HT1080 (cell line): ENCODE data around the gene DCX. TPM values are rescaled to one million over a fixed set of nuclear protein-coding genes. Genes with fewer than 3 reads are reported as not detected.
A peak's percentile ranks its signal among the peaks of the same experiment; 100 is the strongest.

Experiments
- DNase-seq: peaks from one replicate; pipeline ENCODE4 v3.0.0-alpha.2; 2015; ENCODE audit warnings: low read depth
- polyA plus RNA-seq, 2 experiments: library from polyadenylated mRNA; depleted of rRNA; stranded (reverse); fragments of >200 nt; gene quantifications; 2 replicates each; pipeline ENCODE4 v1.2.3, GENCODE V29; 2015
- total RNA-seq: library from RNA; depleted of rRNA; stranded (reverse); fragments of >200 nt; shearing (Covaris generic); gene quantifications from 2 replicates; pipeline ENCODE4 v1.2.3, GENCODE V29; 2014; rRNA removed

Gene DCX
- not detected in 2 replicates for total RNA-seq
- polyA plus RNA-seq (2015; cell fraction: cytosol; rRNA removed): not detected in 2 replicates
- not detected in 2 replicates for polyA plus RNA-seq (2015; cell fraction: nucleus; rRNA removed)

DNA sequence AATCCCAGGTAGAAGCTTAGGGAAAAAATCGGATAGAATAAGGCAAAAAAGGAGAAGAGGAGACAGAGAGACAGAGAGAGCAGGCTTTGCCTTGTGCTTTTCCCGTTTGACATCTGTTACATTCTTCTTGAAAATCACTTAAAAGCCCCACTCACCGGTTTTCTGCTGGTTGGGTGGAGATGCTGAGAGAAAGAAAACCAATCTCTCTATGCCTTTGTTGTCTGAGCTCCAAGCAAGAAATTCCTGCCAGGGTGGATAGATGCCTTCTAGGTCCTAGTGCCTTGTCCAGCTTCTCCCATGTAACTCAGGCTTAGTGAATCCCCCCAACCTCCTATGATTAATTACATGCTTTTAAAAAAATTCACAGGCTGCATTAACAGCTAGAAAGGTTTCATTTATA is at the start of gene DCX:
DCX (minus strand) TSS at position 210 of the 400 bp plus-strand sequence. CDS start 1,794 bp downstream, outside the sequence.
- DNase-seq: no peak

- DNase-seq: no peak
Measured at GRCh38 chrX:111460607-111461006, 48.6 kb upstream of the DCX start.

- peak; percentile 2 for DNase-seq
Measured at GRCh38 chrX:111447298-111447697, 35.3 kb upstream of the DCX start.

DNA sequence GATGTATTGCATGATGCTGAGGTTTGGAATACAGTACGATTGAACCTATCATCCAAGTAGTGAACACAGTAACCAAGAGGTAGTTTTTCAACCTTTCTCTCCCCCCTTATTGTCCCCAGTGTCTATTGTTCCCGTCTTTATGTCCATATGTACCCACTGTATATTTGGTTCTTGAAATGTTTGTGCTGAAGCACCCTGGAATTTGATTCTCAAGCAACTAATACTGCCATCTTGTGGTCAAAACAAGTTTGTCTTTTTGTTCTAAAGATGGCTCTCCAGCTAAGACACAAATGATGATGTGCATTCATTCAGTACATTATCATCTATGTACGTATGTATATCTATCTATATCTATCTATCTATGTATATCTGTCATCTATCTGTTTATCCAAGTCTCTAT is 33.5 kb upstream of the DCX start:
- peak; percentile 21 for DNase-seq

DNA sequence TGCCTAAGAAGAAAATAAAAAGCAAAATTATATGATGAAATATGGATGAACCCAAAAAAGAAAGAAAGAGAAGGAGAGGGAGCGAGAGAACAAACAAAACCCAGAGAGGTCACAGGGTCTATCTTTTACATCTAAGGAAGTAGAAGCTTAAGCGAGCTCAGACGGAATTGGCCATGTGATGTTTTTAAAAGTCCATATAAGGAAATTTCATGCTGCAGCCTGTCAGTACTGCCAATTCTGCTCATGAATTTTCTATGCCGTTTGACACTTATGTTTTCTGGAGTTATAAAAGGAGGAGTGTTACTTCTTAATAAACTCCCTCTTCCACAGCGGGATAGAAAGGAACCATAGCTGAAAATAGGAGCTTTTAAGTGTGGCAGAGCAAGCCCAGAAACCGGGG is 32.9 kb upstream of the DCX start:
- no peak for DNase-seq

DNA sequence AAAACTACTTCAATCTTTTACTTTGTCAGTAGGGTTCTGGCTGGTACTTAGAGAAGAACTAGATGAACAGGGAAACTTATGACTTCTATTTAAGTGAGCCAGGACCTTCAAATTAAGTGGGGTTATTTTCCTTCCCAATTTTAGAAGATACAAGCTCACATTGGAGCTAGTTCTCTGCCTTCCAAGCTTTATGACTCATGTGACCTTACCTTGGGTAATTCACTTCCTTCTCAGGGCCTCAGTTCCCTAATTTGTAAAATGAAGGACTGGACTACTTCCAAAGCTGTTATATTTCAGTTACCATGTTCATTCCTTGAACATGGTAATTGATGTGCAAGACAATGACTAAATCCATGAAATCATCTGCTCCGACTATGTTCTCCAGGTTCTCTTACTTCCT is 32.0 kb upstream of the DCX start:
- DNase-seq: no peak

GRCh38 chrX:111442791-111443190 is 30.8 kb upstream of the DCX start:
- no peak for DNase-seq

GRCh38 chrX:111435469-111435868 is 23.5 kb upstream of the DCX start:
- DNase-seq: no peak

- DNase-seq: no peak
Measured at GRCh38 chrX:111431001-111431400, 19.0 kb upstream of the DCX start.

- DNase-seq: no peak
Measured at GRCh38 chrX:111411557-111411956, 435 bp downstream of the DCX start.

DNA sequence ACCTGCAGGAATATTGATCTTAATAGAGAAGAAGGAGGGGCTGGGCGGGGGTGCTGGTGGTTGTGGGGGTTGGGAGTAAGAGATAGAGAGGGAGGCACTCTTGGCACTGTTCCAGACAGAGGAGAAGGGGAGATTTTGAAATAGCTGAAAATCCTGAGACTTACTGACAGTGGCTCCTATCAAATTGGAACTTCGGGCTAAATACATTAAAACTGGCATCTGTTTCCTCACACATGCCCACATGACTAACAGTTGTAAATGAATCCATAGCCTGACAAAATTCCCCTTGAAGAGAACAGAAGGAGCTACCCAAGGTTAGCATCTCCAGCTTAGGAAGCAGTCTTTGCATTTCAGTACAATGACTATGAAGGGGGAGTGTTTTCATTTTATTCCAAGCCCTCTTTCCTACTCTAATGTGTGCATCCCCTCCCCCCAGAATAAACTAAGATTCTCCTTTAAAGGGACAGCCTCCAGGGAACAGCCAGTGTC is 1.4 kb downstream of the DCX start:
- no peak for DNase-seq

GRCh38 chrX:111409326-111409725 is 2.7 kb downstream of the DCX start:
- no peak for DNase-seq

- DNase-seq: no peak
Measured at GRCh38 chrX:111407948-111408347, 4.0 kb downstream of the DCX start.

DNA sequence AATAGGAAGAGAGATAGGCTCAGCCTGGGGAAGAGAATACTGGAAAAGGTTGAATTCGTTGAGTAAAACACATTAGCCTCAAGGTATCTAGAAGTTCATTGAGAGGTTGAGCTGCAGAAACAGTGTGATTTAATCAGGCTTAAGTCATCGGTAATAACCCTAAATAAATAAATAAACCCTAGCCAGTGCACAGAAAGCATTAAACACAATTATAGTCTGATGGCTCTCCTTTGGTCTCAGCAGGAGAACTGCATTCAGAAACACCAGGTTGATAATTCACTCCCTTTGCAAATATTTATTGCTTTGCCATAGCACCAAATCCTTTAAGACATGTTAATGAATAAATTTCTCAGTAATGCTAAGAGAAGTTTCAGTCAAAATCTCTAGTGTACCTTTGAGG is 9.6 kb downstream of the DCX start:
- no peak for DNase-seq

- no peak for DNase-seq
Measured at GRCh38 chrX:111395149-111395548, 16.8 kb downstream of the DCX start.

GRCh38 chrX:111394569-111394968 is 17.4 kb downstream of the DCX start:
- DNase-seq: no peak

DNA sequence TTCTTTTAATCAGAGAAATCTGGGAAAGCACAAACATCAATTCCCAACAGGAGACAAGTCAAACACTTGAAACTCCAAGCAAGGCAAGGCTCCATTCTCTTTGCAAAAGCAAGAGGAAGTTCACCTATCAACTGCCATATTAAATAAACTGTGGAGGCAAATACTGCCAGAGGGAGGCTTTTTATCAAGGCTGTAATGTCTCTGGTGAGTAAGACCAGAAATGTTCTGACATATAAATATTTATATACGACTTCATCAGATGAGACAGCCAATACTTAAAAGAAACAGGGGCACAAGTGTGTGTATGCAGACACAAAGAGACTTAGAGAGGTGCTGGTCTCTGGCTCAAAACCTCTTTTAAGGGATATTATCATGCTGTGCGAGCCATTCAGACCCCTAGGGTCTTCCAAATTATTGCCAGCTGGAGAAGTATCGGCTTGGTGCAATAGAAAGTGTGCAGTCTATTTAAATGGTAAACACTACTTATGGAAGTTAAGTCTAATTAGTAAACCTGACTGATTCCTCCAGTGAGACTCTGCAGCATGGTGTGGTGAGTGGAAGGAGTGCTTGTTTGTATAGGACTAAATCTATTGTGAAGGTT is 24.4 kb downstream of the DCX start:
- no peak for DNase-seq

- DNase-seq: no peak
Measured at GRCh38 chrX:111386615-111387233, 25.3 kb downstream of the DCX start.

- DNase-seq: no peak
Measured at GRCh38 chrX:111386077-111386476, 25.9 kb downstream of the DCX start.

GRCh38 chrX:111382277-111382676 is 29.7 kb downstream of the DCX start:
- DNase-seq: no peak

DNA sequence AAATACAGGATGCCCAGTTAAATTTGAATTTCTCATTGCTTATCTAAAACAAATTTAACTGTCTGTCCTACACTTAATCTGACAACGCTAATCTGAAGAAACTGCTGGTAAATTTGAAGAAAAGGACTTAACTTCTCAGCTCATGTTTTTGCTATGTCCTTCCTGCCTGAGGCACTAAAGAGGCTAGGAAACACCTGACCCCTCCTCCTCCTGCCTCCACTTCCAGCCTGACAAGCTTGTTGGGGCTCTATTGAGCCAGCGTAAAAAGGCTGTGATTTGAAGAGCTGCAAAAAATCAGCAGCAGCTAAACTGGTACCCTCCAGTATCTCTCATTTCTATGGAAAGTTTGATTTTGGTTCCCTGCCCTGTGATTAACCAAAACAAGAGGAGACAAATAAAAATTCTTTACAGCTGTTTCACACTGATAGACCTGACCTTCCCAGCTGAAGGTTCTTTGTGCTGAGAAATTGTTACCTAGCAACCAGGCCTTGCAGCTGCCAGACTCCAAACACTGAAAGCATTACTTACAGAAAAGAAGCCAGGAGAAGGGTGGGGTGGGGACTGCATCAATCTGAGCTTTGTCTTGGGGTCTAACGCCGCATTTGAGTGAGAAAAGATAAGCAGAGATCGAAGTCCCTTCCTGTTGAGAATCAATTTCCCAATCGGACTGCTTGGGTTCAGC is 35.0 kb downstream of the DCX start:
- DNase-seq: no peak

DNA sequence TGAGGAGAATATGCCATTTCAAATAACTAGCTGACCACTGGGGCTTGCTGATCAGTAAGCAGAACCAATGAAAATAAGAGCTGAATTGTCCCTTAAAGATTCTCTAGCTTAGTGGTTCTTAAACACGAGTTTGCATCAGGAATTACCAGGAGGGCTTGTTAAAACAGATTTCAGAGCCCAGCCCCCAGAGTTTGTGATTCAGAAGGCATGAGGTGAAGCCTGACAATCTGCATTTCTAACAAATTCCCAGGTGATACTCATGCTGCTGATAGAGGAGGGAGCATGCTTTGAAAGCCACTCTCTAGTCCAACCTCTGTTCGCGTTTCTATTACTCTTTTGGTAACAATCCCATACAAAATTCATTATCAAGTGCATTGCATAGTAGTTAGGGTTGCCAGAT is 35.5 kb downstream of the DCX start:
- DNase-seq: no peak

- no peak for DNase-seq
Measured at GRCh38 chrX:111375747-111376146, 36.2 kb downstream of the DCX start.
